GM18519 (cell line): ENCODE data around the gene MYRIP.
"Not testable (repeated sequence)": the region's sequence is repeated elsewhere in the genome, so short reads cannot be mapped to it uniquely, and the experiment has no call there.

Experiments
- ATAC-seq: cut with Tn5 transposase; IDR thresholded peaks from one replicate; pipeline ENCODE4 v1.9.1; 2021; ENCODE audit warnings: mild to moderate bottlenecking, moderate library complexity; ENCODE audit not compliant: unreplicated experiment, low FRiP score

MYRIP gene

DNA sequence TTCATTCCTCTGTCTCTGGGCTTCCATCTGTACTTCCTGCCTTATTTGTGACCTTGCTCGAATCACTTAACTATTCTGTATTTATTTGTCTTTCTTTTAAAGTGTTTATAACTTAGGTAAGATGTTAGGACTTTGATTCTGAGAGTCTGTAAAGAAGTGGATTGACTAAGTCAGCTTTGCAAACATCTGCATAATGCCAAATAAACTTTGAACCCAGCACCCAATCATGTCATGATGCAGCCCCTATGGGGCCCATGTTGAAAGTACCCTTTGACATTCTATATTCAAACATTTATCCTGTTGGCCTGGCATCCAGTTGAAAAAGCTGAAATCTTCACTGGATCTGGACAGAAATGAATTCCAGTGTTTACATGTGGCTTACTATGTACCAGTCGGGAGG is 3.8 kb upstream of the MYRIP start:
- no peak for ATAC-seq

DNA sequence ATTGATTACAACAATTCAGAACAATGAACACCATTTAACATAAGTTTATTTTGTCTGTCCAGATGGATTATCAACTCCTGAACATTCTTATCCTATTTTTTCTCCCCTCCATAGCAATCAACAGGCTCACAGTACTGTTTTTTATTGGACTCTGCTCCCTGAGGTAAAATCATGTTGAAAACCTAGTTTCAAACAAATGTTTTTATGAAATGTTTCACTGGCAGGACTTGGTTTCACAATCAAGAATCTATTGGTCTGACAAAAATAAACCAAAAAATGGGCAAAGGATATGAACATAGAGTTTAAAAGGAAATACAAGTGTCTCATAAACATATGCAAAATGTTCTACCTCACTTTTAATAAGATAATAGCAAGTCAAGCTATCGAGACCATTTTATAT is 2.6 kb upstream of the MYRIP start:
- ATAC-seq: no peak

DNA sequence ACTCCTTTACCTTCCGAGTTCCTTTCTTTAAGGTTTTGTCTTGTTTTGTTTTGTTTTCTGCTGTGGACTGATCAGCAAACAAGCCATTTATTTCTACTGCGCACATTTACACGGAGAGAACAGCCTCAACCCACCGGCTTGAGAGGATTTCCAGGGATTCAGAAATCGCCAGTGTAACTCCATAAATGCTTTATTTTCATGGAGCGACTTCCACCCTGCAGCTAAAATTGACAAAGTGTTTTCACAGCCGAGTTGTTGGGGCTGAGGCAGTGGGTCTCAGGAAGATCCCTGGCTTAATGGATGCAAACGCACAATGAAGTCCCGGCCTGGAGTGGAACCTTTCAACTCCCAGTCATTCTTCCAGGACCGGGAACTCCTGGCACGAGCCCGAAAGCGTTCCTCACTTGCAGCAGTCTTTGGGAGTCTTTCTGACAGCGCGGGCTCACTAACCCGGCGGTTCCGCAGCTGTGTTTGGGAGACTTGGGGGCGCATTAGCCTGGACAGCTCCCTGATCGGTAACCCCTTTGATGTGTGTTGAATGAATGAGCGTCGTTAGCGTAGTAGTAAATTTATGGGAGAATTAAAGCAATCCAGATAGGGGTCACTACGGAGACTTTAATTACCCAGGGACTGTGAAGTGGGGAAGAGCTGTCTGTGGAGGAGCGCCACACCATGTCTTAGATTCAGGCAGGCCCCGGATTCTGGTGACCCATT is 785 bp upstream of the MYRIP start:
- ATAC-seq: no peak

DNA sequence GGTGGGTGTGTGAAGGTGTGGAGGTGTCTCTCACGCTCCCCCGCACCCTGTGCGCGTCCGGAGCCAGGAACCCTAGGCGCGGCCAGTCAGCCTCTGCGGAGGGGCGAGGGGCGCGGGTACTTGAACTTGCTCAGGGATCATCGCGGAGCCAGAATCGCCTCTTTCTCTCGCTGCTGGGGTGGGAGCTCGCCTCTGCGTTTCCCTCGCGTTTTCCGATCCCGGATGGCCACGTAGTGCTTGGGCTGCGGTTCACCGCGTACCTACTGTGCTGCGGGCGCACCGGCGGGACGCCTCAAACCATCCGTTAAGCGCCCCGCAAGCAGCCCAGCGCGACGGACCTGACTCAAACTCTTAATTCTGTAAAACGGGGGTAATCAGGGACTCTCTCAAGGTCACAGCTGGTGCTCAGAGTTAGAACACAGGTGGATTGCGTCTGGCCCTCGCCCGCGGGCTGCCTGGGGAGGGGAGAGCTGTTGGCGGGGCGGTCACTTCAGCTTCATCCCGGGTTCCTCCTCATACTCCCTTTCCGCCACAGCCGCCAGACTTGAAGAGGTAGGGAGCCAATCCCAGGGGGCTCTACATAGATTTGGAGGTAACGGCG is 686 bp downstream of the MYRIP start:
- ATAC-seq: no peak

DNA sequence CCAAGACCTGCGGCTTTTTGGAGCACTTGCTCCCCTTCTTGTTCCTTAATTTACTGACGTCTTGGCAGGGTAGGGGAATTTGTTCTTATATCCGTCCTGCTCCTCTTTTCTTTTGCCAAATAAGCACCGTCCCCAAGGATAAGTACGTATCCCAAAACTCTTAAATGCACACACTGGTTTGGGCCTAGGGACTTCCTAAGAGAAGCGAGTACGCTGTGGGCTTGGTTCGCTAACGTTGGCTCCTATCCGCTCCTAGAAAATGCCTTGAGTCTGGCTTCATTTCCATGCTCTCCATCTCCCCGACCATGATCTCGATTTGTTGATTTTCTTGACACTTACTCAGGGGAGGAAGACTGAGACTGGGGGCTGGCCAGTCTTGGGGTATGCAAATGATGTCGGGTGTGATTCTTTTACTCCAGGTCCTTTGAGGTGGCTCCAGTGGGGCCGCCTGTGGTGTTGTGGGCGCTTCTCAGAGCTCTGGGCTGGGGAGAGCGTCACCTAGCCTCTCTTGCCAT is 1.3 kb downstream of the MYRIP start:
- no peak for ATAC-seq

DNA sequence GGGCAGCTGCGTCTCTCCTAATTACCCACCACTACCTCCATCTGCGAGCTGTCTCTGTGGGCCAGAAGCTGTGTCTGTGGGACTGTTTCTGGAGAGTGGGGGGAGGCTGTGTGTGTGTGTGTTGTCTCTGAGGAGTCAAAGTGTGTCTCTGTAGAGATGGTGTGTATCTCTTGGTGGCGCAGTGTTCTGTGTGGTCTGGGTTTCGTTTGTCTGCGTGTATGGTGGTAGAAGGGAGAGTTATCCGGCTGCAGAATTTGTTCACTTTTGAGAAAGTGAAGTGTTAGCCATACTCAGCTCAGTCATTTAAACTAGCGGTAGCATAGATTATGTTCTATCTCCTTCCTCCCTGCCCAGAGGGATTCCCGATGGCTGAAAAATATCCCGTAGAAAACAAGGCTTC is 2.2 kb downstream of the MYRIP start:
- ATAC-seq: no peak

DNA sequence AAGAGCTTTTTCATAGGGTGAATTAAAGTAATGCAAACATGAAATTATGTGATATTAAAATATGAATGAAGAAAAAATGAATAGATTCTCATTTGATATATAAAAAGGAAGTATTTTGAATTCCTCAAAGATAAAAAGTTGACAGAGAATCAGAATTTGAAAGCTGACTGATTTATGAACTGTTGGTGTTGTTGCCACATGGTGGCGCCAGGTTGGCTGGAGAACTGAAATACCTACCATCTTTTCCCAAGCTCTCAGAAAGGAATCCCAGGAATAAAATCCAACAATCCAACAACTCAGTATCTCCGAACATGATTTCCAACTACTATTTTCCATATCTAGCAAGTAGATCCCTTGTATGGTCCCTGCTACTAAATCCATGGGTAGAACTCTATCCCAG is 3.1 kb downstream of the MYRIP start:
- no peak for ATAC-seq

DNA sequence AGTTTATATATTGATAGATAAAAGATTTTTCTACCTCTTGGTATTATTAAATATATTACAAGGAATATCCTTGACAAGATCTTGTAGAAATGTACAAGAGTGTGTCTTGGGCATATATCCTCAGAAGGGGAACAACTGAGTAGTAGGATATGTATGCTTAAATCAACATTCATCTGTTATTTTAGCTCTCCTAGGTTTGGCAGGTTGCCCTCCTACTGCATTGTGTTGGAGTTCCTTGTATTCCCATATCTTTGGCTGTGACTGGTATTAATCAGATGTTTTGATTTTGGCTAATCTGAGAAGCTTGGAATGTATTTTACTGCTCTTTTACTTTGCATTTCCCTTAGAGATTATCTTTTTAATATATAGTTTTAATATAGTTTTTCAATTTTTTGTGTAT is 4.6 kb downstream of the MYRIP start:
- ATAC-seq: no peak

DNA sequence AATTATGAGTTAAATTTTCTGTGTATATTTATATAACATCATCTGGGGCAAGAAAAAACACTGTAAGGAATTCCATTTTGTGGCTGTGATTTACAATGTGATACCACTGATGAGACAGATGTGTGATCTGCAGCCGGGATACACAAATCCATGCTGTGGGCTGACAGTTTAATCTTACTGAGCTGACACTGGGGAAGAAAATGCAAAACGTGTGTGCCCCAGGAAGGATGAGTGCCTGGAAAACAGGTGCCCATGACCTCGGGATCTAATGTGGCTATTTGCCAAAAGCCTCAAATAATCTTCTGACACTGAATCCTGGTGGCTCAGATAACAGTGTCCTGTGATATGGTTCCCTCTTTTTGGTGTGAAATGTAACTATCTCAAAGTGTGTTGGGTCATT is 10.5 kb downstream of the MYRIP start:
- no peak for ATAC-seq

DNA sequence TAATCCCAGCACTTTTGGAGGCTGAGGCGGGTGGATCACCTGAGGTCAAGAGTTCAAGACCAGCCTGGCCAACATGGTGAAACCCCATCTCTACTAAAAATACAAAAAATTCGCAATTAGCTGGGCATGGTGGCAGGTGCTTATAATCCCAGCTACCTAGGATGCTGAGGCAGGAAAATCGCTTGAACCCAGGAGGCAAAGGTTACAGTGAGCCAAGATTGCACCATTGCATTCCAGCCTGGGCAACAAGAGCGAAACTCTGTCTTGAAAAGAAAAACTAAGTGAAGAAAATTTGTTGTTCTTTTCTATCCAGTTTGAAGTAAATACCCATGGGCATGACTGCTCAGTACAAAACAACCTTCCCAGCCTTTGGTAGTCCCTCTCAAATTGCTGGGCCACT is 24.4 kb downstream of the MYRIP start:
- not testable (repeated sequence) for ATAC-seq

DNA sequence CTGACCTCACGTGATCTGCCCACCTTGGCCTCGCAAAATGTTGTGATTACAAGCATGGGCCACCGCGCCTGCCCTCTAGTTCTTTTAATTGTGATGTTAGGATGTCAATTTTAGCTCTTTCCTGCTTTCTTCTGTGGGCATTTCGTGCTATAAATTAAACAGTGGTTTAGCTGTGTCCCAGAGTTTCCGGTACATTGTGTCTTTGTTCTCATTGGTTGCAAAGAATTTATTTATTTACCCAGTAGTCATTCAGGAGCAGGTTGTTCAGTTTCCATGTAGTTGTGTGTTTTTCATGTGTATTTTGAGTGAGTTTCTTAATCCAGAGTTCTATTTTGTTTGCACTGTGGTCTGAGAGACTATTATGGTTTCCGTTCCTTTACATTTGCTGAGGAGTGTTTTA is 30.1 kb downstream of the MYRIP start:
- no peak for ATAC-seq

DNA sequence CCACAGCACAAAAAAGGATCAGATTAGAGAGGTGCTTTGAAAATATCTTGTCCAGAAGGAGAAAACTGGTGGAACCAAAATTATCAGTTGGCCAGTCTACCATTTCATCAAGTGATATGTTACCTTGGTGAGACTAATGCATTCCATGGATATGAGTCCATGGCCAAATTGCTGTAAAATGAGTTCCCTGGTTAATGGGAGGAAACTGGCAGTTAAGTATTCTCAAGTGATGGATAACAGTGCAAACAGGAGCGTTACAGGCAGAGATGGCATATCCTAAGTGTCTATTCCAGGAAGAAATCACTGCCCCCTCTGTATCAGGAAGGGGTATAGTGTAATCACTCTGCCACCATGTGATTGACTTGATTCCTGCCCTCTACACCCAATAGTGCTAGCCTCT is 34.0 kb downstream of the MYRIP start:
- no peak for ATAC-seq

DNA sequence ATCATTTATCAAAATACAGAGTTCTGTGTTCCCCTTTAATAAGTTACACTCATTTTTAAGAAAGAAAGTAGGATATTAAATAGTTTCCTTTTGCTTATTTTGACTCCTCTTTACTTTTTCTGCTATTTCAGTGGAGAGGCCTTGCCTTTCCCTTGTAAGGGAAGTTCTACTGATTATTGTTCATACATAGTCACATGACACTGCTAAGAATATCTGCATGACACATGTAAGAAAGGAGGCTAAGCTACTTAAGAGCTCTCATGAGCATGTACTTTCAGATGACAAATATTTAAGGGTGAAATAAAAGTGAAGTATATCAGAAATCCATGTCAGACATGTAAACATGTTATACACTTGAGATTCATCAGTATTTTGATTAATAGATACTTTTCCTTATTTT is 39.0 kb downstream of the MYRIP start:
- no peak for ATAC-seq

DNA sequence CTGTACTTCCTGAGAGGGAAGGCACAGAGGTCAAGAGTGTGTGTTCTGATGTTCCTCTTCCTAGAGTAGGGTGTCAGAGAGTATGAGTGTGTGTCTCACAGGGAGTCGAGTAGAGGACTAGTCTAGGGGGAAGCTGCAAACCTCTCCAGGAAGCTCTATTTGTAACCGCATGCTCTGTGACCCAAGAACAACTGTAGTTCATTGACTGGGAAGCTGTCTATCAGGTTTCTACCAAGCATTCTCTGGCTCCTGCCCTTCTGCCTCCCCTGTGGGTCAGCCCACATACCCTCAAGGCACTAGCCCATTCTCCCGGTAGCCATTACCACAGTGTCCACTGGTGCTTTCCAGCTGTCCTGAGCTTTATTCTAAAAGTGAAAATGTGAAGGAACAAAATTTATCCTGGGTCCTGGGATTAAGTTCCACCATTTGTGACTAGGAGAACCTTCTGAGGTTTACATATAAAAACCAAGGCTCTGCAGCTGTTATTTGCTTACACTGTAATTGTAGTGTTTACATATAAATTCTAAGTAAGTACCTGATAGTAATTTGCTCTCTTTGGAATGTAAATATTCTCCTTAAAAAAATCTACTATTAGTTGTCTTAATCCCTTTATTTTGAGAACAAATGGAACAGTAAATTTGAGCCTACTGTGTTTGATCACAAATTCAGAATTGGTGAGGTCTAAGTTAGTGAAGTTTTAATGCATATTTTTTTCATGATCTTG is 40.7 kb downstream of the MYRIP start:
- ATAC-seq: no peak

DNA sequence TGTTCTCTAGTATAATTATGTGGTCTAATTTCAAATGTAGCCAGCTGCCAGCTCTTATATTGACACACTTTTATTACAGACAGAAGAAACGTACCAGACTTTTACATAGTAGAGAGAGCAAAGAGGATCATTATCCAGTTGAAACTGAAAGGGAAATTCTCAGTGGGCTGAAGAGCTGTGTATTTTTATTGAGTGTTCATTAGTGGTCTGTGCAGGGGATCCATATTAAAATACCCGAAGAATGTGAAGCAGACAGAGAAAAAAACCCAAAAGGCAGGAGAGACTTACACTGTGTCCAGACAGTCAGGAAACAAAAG is 41.3 kb downstream of the MYRIP start:
- no peak for ATAC-seq

DNA sequence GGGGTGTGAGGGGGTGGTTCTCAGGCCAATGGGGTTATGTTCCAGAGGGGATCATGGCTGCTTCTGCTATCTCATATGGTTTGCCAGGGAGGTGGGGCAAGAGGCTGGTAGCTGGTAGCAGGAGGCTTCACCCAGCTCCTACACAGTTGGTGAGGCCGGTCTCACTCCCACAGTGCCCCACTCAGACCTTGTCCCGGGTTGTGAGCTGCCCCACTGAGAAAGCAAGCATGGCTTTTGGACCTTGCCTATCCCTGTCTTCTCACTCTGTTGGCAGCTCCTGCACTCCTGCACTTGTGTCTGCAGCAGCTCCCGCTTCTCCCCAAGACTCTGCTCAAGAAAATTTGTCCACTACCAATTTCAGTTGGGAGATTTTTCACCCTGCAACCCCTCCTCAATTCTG is 46.1 kb downstream of the MYRIP start:
- no peak for ATAC-seq

DNA sequence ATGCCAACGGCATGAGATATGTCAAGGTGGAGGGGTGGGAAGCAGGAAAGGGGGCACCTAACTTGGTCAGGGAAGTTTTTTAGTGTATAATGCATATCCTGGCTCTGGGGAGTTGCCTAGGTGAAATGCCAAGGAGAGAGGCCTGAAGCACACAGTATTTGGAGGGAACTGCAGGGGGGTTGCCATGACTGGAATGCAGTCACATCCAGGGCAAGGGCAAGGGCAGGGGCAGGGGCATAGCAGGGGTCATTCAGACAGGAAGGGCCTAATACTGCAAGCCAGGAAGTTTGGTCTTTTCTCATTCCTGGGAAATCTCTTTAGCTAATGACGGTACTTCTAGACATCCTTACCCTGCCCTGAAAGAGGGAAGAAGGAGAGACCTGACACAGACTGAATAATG is 60.5 kb downstream of the MYRIP start:
- no peak for ATAC-seq

DNA sequence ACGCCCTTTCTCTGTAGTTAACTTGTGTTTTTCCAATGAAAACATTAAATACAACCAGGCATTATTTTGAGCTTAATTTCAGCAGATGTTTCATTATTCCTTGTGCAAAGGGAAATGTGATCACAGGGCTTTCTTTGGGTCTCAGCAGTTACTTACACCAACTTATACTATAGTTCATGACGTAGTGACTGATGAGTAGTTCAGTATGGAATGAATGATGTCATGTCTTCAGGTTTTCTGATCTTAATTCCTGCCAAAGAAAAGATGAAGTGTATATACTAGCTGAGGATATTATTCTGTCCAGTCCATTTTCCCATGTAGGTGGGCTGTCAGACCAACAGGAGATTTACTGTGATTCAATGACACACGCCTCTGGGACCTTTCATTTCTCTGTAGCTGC is 61.3 kb downstream of the MYRIP start:
- ATAC-seq: no peak

DNA sequence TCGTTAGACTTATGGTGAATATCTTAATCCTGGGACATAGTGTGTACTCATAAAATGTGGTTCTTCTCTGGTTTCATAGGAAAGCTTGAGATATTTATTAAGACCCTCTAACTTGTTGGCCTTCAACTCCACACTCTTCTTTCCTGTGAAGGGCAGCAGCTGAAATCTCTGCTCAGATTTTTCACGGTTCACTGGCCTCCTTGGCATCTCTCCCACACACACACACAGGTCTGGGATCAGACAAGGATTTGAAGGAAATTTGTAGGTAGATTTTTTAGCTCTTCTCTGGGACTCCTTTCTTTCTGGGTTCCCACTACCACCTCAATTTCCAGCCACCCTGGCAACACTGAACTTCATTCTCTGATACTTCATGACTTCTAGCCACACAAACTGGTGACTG is 70.2 kb downstream of the MYRIP start:
- no peak for ATAC-seq

DNA sequence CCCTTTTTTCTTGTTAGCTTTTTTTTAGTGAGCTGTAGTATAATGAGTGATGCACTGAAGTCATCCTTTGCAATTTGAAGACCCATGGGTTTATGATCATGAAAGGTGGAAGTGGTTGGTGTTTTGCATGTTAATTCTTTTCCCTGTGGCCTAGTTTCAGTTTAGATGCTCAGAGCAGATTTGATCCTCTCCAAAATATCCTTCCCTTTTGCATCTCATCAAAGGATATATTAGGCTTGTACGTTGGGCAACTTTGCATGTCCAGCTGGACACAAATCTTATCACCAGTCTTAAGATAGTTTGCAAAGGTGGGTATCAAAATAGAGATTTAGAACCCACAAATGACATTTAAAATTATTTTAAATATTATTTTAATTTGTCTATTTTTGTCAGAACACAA is 72.7 kb downstream of the MYRIP start:
- ATAC-seq: no peak

DNA sequence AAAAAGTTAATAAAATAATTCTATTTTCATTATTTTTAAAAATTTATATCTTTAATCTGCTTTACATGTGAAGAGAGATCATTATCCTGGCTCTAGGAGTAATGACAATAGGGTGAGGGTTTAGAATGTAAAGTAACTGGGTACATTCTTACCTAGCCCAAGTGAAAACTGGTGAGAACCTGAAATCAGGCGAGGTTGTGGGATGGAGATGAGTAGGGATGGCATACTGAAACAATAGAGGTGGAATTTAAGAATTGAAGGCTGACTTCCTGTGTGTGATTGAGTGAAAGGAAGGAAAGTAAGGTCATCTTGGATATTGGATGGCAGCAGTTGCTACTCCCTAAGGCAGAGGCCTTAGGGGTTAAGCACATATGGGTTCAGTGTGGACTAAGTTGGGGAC is 82.7 kb downstream of the MYRIP start:
- ATAC-seq: no peak

DNA sequence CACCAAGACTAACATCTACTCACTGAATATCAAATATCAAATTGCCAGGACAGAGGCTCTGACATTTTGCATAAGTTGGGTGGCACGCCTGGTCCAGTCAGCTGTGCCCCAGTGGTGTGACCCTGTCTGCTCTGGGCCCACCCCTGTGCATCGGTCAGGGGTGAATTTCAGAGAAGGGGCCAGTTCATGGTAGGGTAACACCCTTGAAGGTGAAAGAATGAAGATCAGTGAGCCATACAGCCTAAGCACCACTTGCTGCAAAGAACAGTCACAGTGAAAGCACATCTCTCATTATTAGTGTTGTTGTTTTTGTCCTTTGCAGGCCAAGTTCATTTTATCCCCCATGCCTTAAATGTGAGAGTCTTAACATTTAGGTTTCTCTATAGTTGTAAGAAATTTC is 86.8 kb downstream of the MYRIP start:
- ATAC-seq: no peak
